GM19025 (cell line): ENCODE measurements around the gene CHMP2A.
A peak's percentile ranks its signal among the peaks of the same experiment; 100 is the strongest.

ENCODE experiments used
- ATAC-seq: cut with Tn5 transposase; IDR thresholded peaks from one replicate; pipeline ENCODE4 v1.9.1; 2021; ENCODE audit warnings: mild to moderate bottlenecking, low read depth, moderate library complexity; ENCODE audit not compliant: unreplicated experiment

CHMP2A gene

DNA sequence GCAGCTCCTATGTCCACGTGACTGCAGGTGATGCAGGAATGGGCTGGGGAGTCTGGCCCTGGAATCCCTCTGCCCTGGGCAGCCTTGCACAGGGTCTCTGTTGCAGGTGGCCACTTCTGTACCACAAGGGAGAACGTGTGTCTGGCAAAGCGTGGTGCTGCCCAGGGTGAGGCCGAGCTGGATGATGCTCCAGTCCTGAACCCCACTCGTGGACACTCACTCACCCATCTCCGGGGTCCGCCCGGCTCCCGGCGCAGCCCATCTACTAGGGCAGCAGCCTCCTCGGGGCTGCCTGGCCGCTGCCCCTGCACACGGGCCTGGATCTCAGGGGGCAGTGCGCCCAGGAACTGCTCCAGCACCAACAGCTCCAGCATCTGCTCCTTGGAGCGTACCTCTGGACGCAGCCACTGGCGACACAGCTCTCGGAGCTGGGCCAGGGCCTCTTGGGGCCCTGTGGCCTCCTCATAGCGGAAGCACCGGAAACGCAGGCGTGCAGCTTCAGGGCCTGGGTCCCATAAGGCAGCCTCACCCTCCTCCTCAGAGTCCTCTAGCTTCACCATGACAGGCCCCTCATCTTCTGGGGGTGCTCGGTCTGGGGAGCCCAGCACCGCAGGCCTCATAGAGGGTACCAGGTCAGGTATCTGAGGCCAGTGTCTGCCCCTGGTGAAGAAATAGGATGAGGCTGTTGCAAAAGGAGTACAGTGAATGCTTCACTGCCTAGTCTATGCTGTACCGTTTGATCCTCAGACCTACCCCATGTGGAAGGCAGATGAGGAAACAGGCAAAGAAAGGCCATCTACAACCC is 16.1 kb upstream of the CHMP2A start:
- no peak for ATAC-seq

DNA sequence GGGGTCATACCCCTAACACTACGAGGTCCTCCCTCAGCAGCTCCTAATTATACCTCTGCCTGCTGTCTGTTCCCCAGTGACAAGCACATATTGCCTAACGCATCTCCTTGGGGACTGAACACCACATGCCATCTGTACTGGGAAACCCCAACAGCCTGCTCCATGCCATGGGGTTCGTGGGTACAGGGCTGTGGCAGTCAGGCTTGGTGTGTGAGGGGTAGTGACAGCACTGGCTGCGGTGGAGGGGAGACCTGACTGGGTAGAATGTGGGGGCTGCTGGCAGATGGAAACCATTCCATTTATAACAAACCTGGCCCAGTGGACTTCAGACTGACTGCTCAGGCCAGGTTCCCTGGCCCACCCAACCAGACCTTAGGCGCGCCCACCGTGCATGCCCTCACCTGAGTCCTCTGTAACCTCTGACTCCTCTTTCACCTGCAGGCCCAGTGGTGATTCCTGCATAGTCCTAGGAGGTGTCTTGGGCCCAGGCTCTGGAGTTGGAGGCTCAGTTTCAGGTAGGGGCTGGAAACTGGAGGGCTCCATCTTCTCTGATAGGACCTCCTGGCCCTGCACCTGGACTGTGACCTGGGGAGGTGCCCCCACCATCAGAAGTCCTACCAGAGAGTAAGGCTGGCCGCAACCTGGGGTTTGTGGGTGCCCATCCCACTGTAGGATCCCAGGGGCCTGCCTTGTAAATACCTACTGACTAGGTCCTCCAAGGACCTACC is 15.2 kb upstream of the CHMP2A start:
- ATAC-seq: no peak

DNA sequence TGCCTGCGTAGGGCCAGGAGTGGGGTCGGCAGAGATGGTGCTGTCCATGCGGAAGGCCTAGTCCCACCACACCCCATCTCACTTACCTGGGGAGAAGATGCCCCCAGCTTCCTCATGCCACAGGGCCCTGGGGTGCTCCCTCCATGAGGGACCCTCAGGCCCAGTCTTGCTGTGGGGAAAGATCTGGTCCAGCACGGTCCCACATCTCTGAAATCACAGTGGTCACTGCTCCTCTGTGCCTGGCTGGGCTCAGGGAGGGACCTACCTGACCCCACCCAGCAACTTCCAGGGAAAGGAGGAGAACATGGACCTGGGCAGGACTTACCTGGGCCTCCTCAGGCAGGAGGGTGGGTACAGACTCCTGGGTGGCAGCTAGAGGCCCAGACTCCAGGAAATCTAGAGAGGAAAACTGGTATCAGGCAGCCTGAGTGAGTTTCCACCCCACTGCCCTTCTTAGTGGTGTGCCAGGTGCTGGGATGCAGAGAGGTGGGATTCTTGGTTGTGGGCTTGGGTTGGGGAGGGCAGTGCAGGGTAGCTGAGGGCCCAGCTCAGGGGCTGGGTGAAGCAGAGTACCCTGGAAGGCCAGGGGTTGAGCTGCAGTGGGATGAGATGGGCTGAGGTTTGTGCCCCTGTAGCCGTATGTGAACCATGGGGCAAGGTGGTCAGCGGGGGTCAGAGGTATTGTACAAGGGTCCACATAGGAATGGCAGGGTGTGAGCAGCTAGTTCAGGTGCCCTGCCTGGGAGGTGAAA is 14.5 kb upstream of the CHMP2A start:
- no peak for ATAC-seq

DNA sequence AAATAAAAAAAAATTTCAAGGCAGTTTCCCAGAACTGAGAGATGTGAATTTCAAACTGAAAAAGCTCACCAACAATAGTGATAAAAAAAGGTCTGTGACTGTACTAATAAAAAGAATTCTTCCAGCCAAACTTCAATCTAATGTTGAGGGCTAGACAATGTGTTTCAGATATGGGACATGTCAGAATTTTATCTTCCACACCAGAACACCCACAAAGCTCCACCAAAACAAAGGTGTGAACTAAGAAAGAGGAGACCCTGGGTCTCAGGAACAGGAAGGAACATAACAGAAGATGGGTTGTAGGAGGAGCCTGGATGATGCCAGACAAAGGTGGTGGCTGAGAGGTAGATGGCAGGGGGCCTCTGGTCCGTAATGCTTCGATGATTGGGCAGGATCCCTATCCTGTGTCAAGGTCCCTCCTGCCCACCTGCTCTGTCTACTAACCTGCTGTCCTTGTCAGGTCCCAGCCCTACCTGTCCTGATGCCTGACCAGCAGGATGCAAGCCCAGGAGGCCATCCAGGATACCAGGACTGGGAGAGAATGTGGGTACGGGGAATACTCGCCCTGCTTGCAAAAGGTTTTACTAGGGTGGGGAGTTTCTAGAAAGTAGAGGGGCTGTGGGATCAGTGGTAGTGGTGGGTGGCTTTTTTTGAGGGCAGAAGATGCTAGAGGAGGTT is 13.7 kb upstream of the CHMP2A start:
- no peak for ATAC-seq

DNA sequence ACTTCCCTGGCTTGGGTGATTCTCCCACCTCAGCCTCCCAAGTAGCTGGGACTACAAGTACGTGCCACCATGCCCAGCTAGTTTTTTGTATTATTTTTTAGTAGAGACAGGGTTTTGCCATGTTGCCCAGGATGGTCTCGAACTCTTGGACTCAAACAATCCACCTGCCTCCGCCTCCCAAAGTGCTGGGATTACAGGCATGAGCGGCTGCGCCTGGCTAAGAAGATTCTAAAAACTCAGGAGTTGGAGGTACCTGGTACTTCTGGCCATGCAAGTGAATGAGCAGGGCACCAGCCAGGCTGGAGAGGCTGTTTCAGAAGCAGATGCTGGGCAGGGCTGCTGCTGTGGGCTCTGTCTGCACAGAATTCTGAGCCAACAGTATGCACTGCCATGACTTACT is 12.1 kb upstream of the CHMP2A start:
- ATAC-seq: no peak

DNA sequence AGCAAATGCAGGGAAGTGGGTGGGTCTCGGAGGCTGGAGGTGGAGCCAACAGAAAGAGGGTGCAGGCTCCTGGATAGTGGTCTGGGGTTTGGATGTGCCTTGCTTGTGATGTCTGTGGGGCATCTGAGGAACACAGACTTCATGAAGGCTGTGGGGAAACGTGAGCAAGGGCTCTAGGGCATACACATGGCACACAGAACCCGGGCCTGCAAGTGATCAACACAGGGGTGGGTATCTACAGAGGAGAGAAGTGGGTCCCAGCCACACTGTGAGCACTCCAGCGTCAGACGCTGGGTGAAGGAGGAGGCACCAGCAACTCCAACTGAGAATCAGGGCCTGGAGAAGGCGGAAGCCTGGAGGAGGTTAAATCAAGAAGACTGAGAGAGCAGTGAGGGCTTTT is 8.9 kb upstream of the CHMP2A start:
- no peak for ATAC-seq

DNA sequence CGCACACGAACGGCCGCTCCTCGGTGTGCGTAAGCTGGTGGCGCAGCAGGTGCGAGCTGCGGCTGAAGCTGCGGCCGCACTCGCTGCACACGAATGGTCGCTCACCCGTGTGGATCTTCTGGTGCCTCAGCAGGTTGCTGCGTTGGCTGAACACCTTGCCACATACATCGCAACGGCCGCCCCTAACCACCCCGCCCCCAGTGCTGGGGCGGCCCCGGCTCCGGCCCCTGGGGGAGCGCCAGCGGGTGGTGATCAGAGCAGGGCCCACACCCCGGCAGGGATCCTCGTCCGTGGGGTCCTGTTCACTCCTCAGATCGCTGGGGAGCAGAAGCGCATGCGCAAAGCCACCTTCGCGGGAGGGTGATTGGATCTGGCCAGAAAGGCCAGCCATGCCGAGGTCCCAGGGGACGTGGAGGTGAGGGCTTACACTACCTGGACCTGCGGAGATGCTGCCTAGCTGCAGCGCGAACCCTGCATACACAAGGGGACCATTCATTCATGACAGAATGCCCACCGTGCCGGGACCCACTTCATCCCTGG is 8.2 kb upstream of the CHMP2A start:
- no peak for ATAC-seq

DNA sequence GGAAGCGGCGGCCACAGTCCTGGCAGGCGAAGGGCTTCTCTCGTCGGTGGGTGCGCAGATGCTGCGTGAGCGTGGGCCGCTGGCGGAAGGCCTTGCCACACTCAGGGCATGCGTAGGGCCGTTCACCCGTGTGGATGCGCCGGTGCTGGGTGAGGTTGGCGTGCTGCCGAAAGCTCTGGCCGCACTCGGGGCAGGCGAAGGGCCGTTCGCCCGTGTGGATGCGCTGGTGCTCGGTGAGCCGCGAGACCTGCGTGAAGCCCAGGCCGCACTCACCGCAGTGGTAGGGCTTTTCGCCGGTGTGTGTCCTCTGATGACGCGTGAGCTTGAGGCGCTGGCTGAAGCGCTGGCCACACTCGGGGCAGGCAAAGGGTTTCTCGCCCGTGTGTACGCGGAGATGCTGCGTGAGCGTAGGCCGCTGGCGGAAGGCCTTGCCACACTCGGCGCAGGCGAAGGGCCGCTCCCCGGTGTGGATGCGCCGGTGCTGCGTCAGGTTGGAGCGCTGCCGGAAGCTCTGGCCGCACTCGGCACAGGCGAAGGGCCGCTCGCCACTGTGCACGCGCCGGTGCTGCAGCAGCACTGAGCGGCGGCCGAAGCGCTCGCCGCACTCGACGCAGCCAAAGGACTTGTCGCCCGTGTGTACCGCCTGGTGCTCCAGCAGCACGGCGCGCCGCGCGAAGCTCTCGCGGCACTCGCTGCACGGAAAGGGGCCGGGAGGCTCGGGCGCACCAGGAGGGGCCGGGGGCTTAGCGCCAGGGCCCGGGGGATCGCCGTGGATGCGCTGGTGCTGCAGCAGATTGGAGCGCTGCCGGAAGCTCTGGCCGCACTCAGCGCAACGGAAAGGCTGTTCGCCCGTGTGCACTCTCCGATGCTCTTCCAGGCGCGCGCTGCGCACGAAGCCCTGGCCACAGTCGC is 7.5 kb upstream of the CHMP2A start:
- no peak for ATAC-seq

DNA sequence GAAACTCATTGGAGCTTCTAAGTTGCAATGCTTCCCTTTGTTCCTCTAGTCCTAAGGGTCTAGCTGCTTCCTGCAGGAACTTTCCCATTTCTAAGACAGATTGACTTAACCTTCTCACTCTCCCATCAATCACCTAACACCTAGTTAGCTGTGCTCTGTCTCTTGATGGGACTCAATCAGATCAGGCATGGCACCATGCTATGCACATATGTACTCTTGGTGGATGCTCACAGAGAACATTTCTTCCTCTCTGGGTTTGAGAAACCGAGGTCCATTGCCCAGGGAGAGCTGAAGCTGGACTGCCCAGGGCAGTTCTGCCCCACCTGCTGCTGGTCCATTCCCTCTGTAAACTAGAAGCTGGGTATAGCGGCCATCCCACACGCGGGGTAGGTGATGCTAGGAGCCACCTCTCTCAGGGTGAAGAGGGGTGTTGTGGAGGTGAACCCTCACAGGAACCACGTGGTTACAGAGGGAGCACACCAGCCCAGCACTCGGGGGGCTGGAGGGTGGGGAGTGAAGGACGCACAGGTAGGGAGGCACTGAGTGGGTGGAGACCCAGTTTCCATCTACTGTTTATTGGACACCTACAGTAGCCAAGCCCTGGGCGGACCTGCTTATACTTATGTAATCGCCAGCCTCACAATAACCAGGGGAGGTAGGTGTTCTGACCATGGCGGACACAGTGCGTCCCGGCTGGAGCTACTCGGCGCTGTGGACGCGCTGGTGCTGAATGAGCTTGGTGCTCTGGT is 6.6 kb upstream of the CHMP2A start:
- ATAC-seq: no peak

DNA sequence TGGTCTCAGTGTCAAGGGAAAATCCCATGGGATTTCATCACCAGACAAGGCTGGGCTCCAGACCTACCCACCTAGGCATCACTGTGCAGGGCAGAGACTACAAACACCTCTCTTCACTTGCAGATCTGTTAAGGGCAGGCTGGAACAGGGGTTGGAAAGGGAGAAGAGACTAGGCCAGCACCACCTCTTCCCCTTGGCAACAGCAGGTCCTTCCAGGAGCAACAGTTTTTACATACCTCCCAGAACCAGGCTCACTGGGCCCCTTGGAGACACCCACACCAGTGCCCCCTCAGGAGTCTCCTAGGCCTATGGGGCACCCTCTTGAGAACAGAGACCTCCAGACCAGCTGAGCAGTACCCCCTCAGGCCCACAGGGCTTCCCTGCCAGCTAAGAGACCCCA is 6.0 kb upstream of the CHMP2A start:
- ATAC-seq: no peak

DNA sequence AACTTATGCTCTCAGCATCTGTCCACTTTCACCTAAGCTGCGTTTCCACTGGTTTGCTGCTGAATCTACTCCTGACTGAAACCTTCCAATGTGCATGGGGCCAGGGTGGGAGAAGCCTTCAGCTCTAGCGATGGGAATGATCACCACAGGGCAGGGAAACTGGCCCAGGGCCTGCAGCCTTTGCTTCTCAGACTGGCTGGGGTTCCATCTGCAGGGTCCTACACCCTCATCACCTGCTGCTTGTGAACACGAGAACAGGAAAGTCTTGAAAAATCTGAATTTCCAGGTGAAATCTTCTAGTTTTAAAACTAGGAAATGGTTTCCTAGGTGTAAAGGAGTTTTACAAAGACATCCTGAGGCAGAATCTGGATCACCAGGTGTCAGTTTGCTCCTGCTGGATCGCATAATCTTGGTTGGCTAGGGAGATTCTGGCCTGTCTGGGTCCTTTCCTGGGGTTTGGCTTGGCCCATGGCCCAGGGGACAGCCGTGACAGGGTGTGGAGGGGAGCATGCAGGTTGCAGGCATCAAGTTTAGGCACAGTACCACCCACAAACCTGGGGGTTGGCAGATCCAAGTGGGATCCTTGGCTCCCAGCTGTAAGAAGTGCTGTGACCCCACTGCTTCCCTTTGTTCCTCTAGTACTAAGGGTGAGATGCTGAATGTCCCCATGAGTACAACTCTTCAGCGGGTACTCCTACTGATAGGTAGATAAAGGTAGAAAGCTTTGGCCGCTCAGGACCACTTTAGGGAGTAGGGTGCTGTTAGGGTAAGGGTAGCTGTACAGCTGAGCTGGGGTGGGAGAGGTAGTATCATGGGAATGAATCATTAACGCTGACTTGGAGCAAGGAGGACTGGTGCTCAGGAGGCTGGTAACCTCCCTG is 5.3 kb upstream of the CHMP2A start:
- no peak for ATAC-seq

DNA sequence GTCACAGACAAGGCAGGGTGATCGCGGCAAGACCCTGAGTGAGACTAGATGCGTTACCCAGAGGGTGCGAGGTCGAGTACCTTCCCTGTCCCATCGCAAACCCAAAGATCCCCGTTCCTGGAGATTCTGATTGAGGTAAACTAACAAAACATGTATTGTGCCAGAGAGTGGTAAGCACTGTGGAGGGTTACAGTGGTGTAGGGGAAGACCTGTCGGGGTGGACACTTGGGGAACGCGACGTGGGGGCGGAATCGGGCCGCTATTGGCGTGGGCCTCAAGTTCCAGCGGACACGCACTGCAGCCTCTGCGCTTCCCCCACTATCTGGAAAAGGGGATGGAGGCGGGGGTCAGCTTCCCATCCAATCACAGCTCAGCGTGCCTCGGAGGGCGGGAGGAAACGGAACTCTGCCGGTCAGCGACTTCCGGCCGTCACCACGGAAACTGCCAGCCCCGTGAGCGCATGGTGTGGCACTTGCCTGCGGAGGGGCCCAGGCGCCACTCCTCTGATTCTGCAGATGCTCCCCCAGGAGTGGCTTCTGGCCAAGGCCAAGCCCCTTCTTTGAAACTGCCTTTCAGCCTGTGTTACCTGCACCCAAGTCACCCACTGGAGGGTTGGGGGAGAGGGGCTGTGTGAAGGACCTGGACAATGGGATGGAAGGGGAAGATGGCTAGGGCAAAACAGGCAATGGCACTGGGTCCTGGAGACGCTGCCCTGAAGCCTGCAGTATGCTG is 4.5 kb upstream of the CHMP2A start:
- ATAC-seq: no peak

DNA sequence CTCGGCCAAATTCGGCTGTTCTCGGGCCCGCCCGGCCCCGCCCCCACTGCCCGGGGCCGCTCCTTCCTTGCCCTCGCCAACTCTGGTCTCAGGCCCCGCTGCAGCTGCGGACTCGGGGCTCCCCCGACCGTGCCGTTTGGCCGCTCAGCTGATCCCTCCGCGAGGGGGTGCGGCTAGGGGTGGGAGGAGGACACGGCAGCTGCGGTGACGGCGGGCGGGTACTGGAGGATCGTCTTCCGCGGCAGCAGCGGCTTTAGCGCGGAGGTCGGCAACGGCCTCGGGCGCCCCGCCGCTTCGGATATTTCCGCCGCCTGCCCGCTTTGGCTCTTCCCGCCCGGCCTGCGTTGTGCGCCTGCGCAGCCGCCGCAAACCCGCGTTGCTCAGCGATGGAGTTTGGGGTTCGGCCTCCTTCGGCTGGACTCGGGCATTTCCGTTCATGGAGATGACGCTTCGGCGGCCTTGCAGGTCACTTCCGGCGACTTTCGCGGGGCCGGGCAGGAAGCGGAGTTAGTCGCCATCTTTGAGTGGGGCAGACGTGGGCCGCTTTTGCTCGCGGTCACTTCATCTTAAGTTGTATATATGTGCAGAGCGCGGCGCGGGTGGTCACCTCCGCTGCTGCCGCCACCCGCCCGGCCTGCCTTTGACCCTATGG is 3.8 kb upstream of the CHMP2A start:
- ATAC-seq: peak; percentile 47

DNA sequence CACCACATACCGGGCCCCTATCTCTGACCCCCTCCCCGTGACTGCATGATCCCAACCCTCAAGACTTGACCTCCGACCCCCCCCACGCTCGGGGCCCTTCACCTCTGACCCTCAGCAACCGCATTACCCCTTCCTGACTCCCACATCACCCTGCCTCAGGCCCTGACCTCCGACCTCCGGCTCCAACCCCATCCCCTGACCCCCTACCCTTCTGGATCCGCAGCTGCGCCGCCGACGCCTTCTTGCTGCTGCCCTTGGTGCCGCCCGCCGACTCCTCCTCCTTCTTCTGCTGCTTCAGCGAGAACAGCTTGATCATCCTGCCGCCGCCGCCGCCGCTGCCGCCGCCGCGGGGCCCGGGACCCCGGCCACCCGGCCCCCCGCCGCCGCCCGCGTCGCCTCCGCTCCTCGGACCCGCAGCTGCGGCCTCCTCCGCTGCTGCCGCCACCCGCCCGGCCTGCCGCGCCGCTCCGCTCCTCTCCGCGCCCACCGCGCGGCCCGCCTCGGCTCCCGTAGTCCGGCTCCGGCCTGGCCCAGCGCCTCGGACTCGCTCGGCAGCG is 3.2 kb upstream of the CHMP2A start, which contains the start of gene UBE2M:
TSS of gene UBE2M (minus strand) at position 546 of the 557 bp plus-strand sequence. CDS start at position 316, 230 bp downstream.
- ATAC-seq: peak; percentile 2

DNA sequence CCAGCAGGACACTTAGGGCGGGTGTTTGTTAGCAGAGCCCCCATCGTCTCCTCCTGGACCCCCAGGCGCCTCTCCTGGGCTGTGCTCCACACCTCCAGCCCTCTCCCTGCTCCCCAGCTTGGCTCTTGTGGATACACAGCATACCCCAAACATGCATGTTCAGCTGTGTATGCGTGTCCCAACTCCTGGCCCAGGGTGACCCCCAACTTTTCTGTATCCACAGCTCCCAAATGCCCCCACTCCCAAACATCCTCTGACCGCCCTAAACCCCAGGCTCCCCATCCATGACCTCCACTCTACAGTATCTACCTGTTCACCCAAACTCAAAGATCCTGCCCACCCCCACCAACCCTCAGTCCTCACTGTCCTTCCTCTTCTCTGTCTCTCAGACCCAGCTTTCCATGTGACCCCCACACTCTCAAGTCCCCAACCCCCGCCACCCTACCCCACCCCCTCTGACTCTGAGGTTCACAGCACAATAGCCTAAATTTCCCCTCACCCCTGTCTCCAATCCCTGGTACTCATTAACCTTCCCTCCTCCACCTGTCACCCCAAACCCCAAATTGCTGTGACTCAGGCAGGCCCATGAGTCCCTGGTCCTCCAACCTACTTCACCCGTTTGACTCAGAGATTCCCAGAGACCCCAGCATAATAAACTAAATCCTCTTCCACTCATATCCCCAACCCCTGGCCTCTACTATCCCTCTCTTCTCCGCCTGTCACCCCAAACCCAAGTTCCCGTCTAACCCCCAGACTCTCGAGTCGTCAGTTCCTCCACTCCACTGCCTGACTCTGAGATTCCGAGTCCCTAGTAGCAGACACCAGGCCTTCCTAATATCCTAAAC is 2.5 kb upstream of the CHMP2A start:
- no peak for ATAC-seq
